WTC11 (cell line): Measurements from ENCODE around the gene SVOP. TPM values are rescaled to one million over a fixed set of nuclear protein-coding genes. Genes with fewer than 3 reads are reported as not detected.
A peak's percentile ranks its signal among the peaks of the same experiment; 100 is the strongest.
"Not testable (repeated sequence)": the region's sequence is repeated elsewhere in the genome, so short reads cannot be mapped to it uniquely, and the experiment has no call there.

ENCODE experiments used
- ATAC-seq: fragments of 200-7000 bp; cut with Tn5 transposase; 2 replicates; pipeline ENCODE4 v1.10.0; 2021; ENCODE audit warnings: mild to moderate bottlenecking, moderate library complexity
- CTCF ChIA-PET: fragments of 300-600 bp; sonication (Branson Sonifier 250); formaldehyde crosslinking; loops from one replicate; lab custom pipeline; 2021; ENCODE audit warnings: antibody characterized with exemption; lab: Charles Lee
- POLR2A ChIA-PET: fragments of 350-600 bp; sonication (Branson Sonifier 250); formaldehyde crosslinking; loops from one replicate; lab custom pipeline; 2021; ENCODE audit warnings: antibody characterized with exemption; lab: Charles Lee
- DNase-seq: peaks from one replicate; pipeline ENCODE4 v3.0.0; 2021; ENCODE audit warnings: low spot score
- H3K27ac Mint-ChIP-seq: 2 replicates; pipeline ENCODE4 v1.8.0; 2021; ENCODE audit warnings: mixed read lengths
- H3K27me3 Mint-ChIP-seq: 2 replicates; pipeline ENCODE4 v1.8.0; 2021; ENCODE audit warnings: low read depth, mild to moderate bottlenecking, moderate library complexity, mixed read lengths
- H3K36me3 Mint-ChIP-seq: 2 replicates; pipeline ENCODE4 v1.8.0; 2021; ENCODE audit warnings: mixed read lengths
- H3K4me1 Mint-ChIP-seq: 2 replicates; pipeline ENCODE4 v1.8.0; 2022; ENCODE audit warnings: mixed read lengths
- H3K4me3 Mint-ChIP-seq: 2 replicates; pipeline ENCODE4 v1.8.0; 2021; ENCODE audit warnings: mild to moderate bottlenecking, moderate library complexity, mixed read lengths
- H3K9me3 Mint-ChIP-seq: 2 replicates; pipeline ENCODE4 v1.8.0; 2021; ENCODE audit warnings: mixed read lengths
- AR ChIP-seq: fragments of 250-450 bp; sonication (Bioruptor Pico); IDR thresholded peaks from 2 replicates; pipeline ENCODE4 v1.9.0; 2021; ENCODE audit warnings: mild to moderate bottlenecking
- ESRRA ChIP-seq: sonication (generic); formaldehyde crosslinking; IDR thresholded peaks from 2 replicates; pipeline ENCODE4 v1.8.1; 2022; ENCODE audit warnings: mild to moderate bottlenecking, missing genetic modification reagents, borderline replicate concordance
- ETV6 ChIP-seq: sonication (generic); formaldehyde crosslinking; IDR thresholded peaks from 2 replicates; pipeline ENCODE4 v1.8.1; 2022; ENCODE audit warnings: mild to moderate bottlenecking, missing genetic modification reagents
- GRHL2 ChIP-seq: fragments of 250-450 bp; sonication (Bioruptor Pico); IDR thresholded peaks from 2 replicates; pipeline ENCODE4 v1.8.0; 2022; ENCODE audit warnings: mild to moderate bottlenecking, moderate library complexity; ENCODE audit not compliant: insufficient replicate concordance, severe bottlenecking
- GTF2I ChIP-seq: fragments of 250-450 bp; sonication (Bioruptor Pico); conservative IDR thresholded peaks from 2 replicates; pipeline ENCODE4 v1.4.0; 2021; ENCODE audit warnings: mild to moderate bottlenecking
- HMGXB4 ChIP-seq: sonication (generic); formaldehyde crosslinking; IDR thresholded peaks from 2 replicates; pipeline ENCODE4 v1.8.1; 2023; ENCODE audit warnings: mild to moderate bottlenecking, moderate library complexity, missing genetic modification reagents
- PREB ChIP-seq: sonication (generic); formaldehyde crosslinking; IDR thresholded peaks from 2 replicates; pipeline ENCODE4 v1.8.1; 2022; ENCODE audit warnings: mild to moderate bottlenecking, missing genetic modification reagents, moderate library complexity, borderline replicate concordance
- SMAD4 ChIP-seq: sonication (generic); formaldehyde crosslinking; IDR thresholded peaks from 2 replicates; pipeline ENCODE4 v1.8.0; 2022; ENCODE audit warnings: mild to moderate bottlenecking, missing genetic modification reagents
- ZBTB21 ChIP-seq: sonication (generic); formaldehyde crosslinking; IDR thresholded peaks from 2 replicates; pipeline ENCODE4 v1.8.1; 2023; ENCODE audit warnings: mild to moderate bottlenecking, missing genetic modification reagents, borderline replicate concordance
- ZNF232 ChIP-seq: sonication (generic); formaldehyde crosslinking; IDR thresholded peaks from 2 replicates; pipeline ENCODE4 v1.8.0; 2022; ENCODE audit warnings: mild to moderate bottlenecking, missing genetic modification reagents
- ZNF317 ChIP-seq: sonication (generic); formaldehyde crosslinking; IDR thresholded peaks from 2 replicates; pipeline ENCODE4 v1.8.1; 2023; ENCODE audit warnings: low read depth, mild to moderate bottlenecking, moderate library complexity, missing genetic modification reagents, borderline replicate concordance
- ZNF423 ChIP-seq: fragments of 250-450 bp; sonication (Bioruptor Pico); IDR thresholded peaks from 2 replicates; pipeline ENCODE4 v2.1.2; 2022; ENCODE audit warnings: mild to moderate bottlenecking, moderate library complexity
- ZNF425 ChIP-seq: fragments of 250-450 bp; sonication (Bioruptor Pico); conservative IDR thresholded peaks from 2 replicates; pipeline ENCODE4 v1.9.0; 2021; ENCODE audit warnings: mild to moderate bottlenecking
- ZSCAN18 ChIP-seq: fragments of 250-450 bp; sonication (Bioruptor Pico); IDR thresholded peaks from 2 replicates; pipeline ENCODE4 v2.1.2; 2022; ENCODE audit warnings: mild to moderate bottlenecking, moderate library complexity
- total RNA-seq: library from RNA; stranded (reverse); gene quantifications from 3 replicates; pipeline ENCODE4 v1.2.3, GENCODE V29; 2021

SVOP gene
- total RNA-seq, 1 experiment from 2014 or later = 0.04 TPM

- ATAC-seq = no peak
- H3K4me3 Mint-ChIP-seq = peak overlapping the region; percentile 91
- TF ChIP-seq GTF2I (no peak), SMAD4 (CRISPR knock-in tag) (no peak), AR (CRISPR knock-in tag) (no peak), ZSCAN18 (no peak)
- no peak for DNase-seq
- POLR2A ChIA-PET = interaction anchor here (0.9 to 1.3 kb wide), 2 partner anchors 18 to 102 kb away, joined by 3 read pairs; no protein-coding TSS in a partner anchor
- H3K27me3 Mint-ChIP-seq = no peaks in the 10 kb centered on the region
- H3K4me1 Mint-ChIP-seq = peaks cover 10% of the 10 kb centered on the region
- H3K9me3 Mint-ChIP-seq = no peaks in the 10 kb centered on the region
- H3K36me3 Mint-ChIP-seq = no peaks in the 10 kb centered on the region
- H3K27ac Mint-ChIP-seq = no peak overlapping the region
- CTCF ChIA-PET = interaction anchor here (1.0 to 1.3 kb wide), 2 partner anchors 18 to 41 kb away, joined by 3 to 5 read pairs; partner anchors contain the start of gene ALKBH2
Measured at GRCh38 chr12:109052097-109052413, 31.2 kb upstream of the SVOP start.

- H3K9me3 Mint-ChIP-seq, ATAC-seq, POLR2A ChIA-PET, H3K27me3 Mint-ChIP-seq, H3K36me3 Mint-ChIP-seq, H3K27ac Mint-ChIP-seq, DNase-seq, CTCF ChIA-PET, H3K4me3 Mint-ChIP-seq: not testable (repeated sequence)
- H3K4me1 Mint-ChIP-seq = peaks cover 10% of the 10 kb centered on the region
Measured at GRCh38 chr12:109049794-109050193, 28.9 kb upstream of the SVOP start.

- ATAC-seq = not testable (repeated sequence)
Measured at GRCh38 chr12:109048706-109049105, 27.8 kb upstream of the SVOP start.

GRCh38 chr12:109047081-109047805 is 26.4 kb upstream of the SVOP start:
- Mint-ChIP-seq H3K27ac (no peak overlapping the region), H3K4me1 (peaks cover 3% of the 10 kb centered on the region), H3K4me3 (no peak overlapping the region), H3K36me3 (no peaks in the 10 kb centered on the region), H3K27me3 (peaks cover 7% of the 10 kb centered on the region; the same call in 1 of the 2 replicates), H3K9me3 (no peaks in the 10 kb centered on the region)
- ChIA-PET POLR2A (no interaction called here), CTCF (interaction anchor here (0.7 to 1.4 kb wide), 2 partner anchors 64 to 267 kb away, joined by 4 to 6 read pairs; no protein-coding TSS in a partner anchor)
- no peak for ATAC-seq
- TF ChIP-seq ESRRA (CRISPR knock-in tag) (no peak), HMGXB4 (CRISPR knock-in tag) (no peak)
- DNase-seq = no peak

More at GRCh38 chr12:109048706-109049105, 27.8 kb upstream of the SVOP start:
- H3K4me1 Mint-ChIP-seq, H3K27me3 Mint-ChIP-seq, H3K4me3 Mint-ChIP-seq, POLR2A ChIA-PET, H3K27ac Mint-ChIP-seq, DNase-seq, H3K9me3 Mint-ChIP-seq, H3K36me3 Mint-ChIP-seq: not testable (repeated sequence)
- CTCF ChIA-PET = interaction anchor here (1.4 kb wide), 1 partner anchor 63 kb away, joined by 4 read pairs; no protein-coding TSS in a partner anchor

GRCh38 chr12:109044241-109044640 is 23.4 kb upstream of the SVOP start:
- ATAC-seq (no peak), DNase-seq (no peak)
- Mint-ChIP-seq H3K27ac (no peak overlapping the region), H3K9me3 (peaks cover 9% of the 10 kb centered on the region), H3K36me3 (no peaks in the 10 kb centered on the region), H3K4me1 (no peaks in the 10 kb centered on the region), H3K27me3 (peaks cover 10% of the 10 kb centered on the region; the same call in 1 of the 2 replicates), H3K4me3 (no peak overlapping the region)
- ChIA-PET POLR2A (no interaction called here), CTCF (no interaction called here)
- no peak for TF ChIP-seq ETV6 (CRISPR knock-in tag)
- TF ChIP-seq ZNF232 (CRISPR knock-in tag) = no peak
- TF ChIP-seq ZNF423 (CRISPR knock-in tag) = no peak
- TF ChIP-seq GRHL2 (CRISPR knock-in tag) = no peak
- no peak for TF ChIP-seq PREB (CRISPR knock-in tag)
- no peak for TF ChIP-seq ZBTB21 (CRISPR knock-in tag)
- TF ChIP-seq ESRRA (CRISPR knock-in tag) = no peak
- no peak for TF ChIP-seq ZNF425 (CRISPR knock-in tag)
- TF ChIP-seq ZNF317 = no peak
